IMR-90 (cell line): Measurements from ENCODE around the gene EIF4E1B.

Experiments
- CEBPB ChIP-seq: IDR thresholded peaks from 2 replicates; pipeline ENCODE4 v1.6.1; 2012; ENCODE audit warnings: low read depth, low read length, improper control_type of control experiment
- CHD1 ChIP-seq: IDR thresholded peaks from 2 replicates; pipeline ENCODE4 v1.6.1; 2012; ENCODE audit warnings: low read depth, low read length, improper control_type of control experiment
- CTCF ChIP-seq: conservative IDR thresholded peaks from 2 replicates; pipeline ENCODE4 v1.5.1; 2012; ENCODE audit warnings: mild to moderate bottlenecking, low read depth, low read length, improper control_type of control experiment
- FOS ChIP-seq: fragments of 150-350 bp; IDR thresholded peaks from 2 replicates; pipeline ENCODE4 v1.6.1; 2016; ENCODE audit warnings: low read depth, low read length
- MAFK ChIP-seq: IDR thresholded peaks from 2 replicates; pipeline ENCODE4 v1.6.1; 2012; ENCODE audit warnings: low read depth, low read length, improper control_type of control experiment
- MXI1 ChIP-seq: IDR thresholded peaks from 2 replicates; pipeline ENCODE4 v1.6.1; 2012; ENCODE audit warnings: low read depth, mild to moderate bottlenecking, low read length, moderate library complexity, borderline replicate concordance
- NFE2L2 ChIP-seq: fragments of 150-350 bp; IDR thresholded peaks from 2 replicates; pipeline ENCODE4 v1.6.1; 2016; ENCODE audit warnings: low read depth, mild to moderate bottlenecking, low read length
- POLR2A ChIP-seq: IDR thresholded peaks from 2 replicates; pipeline ENCODE4 v1.6.1; 2012; ENCODE audit warnings: mild to moderate bottlenecking, low read depth, low read length
- RCOR1 ChIP-seq: IDR thresholded peaks from 2 replicates; pipeline ENCODE4 v1.6.1; 2012; ENCODE audit warnings: mild to moderate bottlenecking, low read length, improper control_type of control experiment; ENCODE audit not compliant: insufficient replicate concordance
- SMC3 ChIP-seq: fragments of 150-350 bp; IDR thresholded peaks from 2 replicates; pipeline ENCODE4 v1.6.1; 2016; ENCODE audit warnings: low read depth, mild to moderate bottlenecking, antibody characterized with exemption, low read length, moderate library complexity
- USF2 ChIP-seq: fragments of 150-350 bp; IDR thresholded peaks from 2 replicates; pipeline ENCODE4 v1.6.1; 2017; ENCODE audit warnings: mild to moderate bottlenecking, antibody characterized with exemption, low read length, low read depth
- TF ChIP-seq, protein P1 (sequence below): fragments of 150-350 bp; IDR thresholded peaks from 2 replicates; pipeline ENCODE4 v1.6.1; 2016; ENCODE audit warnings: low read depth, mild to moderate bottlenecking, low read length, moderate library complexity, borderline replicate concordance

- TF ChIP-seq CTCF (no peak), FOS (no peak), POLR2A (no peak), NFE2L2 (no peak), USF2 (no peak), MAFK (no peak), CEBPB (no peak), SMC3 (no peak), MXI1 (no peak), RCOR1 (no peak), CHD1 (no peak)
- TF ChIP-seq, protein P1, sequence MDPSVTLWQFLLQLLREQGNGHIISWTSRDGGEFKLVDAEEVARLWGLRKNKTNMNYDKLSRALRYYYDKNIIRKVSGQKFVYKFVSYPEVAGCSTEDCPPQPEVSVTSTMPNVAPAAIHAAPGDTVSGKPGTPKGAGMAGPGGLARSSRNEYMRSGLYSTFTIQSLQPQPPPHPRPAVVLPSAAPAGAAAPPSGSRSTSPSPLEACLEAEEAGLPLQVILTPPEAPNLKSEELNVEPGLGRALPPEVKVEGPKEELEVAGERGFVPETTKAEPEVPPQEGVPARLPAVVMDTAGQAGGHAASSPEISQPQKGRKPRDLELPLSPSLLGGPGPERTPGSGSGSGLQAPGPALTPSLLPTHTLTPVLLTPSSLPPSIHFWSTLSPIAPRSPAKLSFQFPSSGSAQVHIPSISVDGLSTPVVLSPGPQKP, result no peak
Observed at GRCh38 chr5:176687247-176687646, 56.8 kb downstream of the EIF4E1B start.
